ENCODE measurements around the gene BHLHE40.

The BHLHE40 gene

GRCh38 chr3:4997946-4998345 is 18.7 kb downstream of the BHLHE40 start:
- no peak for DNase-seq (ENCODE audit: low read depth in 2 of 2, low spot score in 1 of 2)

- no peak for DNase-seq (ENCODE audit: low read depth in 2 of 2, low spot score in 1 of 2)
Observed at GRCh38 chr3:4999531-5000184, 20.4 kb downstream of the BHLHE40 start.

GRCh38 chr3:5001135-5001534 is 21.9 kb downstream of the BHLHE40 start:
- no peak for DNase-seq (ENCODE audit: low read depth in 2 of 2, low spot score in 1 of 2)

DNA sequence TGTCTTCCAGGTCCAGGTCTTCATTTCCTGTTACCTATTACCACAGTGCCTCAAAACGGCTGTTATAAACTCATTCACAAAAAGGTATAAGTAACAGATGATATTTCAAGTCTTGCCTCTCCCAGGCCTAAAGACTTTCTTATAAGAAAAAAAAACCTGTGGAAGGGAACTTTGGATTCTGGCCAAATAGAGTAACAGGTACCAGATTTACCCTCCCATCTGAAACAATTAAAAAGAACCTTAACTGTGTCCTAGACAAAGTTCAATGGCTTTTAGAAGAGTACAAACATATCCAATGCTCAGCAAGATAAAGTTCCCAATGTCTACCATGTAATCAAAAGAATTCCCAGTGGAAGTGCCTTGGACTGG is 22.6 kb downstream of the BHLHE40 start:
- DNase-seq (ENCODE audit: low read depth in 2 of 2, low spot score in 1 of 2), result no peak

DNA sequence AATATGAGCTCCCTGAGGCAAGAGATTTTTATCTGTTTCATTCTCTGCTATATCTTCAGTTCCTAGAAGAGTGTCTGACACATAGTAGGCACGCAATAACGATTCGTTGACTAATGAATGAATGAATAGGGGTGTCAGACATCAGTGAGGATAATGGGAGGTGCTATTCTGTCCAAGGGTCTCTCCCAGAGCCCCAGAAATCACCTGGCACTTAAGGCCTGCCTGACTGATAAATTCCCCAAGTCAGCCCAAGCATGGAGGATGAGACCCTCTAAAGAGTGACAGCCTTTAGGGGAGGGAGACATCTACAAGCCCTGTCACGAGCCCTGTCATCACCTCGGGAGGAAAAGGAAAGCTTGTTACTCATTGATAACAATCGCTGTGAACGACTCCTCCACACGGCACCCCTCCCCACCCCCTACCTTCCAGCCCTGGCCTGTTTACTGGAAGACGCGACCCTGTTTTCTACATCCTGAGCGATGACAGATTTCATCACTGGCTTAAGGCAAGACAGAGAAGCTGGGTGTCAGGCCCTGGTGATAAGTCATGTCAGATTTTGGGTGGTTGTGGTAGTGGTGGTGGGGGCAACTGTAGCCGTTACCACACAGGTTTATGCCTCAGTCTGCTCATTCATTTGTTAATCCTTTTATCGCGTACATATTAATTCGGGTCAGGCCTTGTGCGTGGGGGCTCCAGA is 23.1 kb downstream of the BHLHE40 start:
- DNase-seq (ENCODE audit: low read depth in 2 of 2, low spot score in 1 of 2), result no peak

DNA sequence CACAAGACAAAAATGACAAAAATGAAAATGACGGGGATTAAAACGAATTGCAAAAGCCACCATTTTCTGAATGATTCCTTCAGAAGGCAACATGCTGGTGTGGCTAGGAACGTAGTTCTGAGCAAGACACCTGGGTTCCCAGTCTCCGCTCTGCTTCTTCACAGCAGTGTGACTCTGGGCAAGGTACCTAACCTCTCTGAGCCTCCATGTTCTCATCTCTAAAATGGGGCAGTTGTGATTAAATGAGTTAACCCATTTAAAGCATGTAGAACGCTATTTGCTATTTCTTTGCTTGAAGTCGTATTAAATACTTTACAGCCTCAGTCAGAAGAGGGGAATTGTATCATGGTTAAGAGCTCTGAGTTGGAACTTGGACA is 23.6 kb downstream of the BHLHE40 start:
- no peak for DNase-seq (ENCODE audit: low read depth in 2 of 2, low spot score in 1 of 2)

DNA sequence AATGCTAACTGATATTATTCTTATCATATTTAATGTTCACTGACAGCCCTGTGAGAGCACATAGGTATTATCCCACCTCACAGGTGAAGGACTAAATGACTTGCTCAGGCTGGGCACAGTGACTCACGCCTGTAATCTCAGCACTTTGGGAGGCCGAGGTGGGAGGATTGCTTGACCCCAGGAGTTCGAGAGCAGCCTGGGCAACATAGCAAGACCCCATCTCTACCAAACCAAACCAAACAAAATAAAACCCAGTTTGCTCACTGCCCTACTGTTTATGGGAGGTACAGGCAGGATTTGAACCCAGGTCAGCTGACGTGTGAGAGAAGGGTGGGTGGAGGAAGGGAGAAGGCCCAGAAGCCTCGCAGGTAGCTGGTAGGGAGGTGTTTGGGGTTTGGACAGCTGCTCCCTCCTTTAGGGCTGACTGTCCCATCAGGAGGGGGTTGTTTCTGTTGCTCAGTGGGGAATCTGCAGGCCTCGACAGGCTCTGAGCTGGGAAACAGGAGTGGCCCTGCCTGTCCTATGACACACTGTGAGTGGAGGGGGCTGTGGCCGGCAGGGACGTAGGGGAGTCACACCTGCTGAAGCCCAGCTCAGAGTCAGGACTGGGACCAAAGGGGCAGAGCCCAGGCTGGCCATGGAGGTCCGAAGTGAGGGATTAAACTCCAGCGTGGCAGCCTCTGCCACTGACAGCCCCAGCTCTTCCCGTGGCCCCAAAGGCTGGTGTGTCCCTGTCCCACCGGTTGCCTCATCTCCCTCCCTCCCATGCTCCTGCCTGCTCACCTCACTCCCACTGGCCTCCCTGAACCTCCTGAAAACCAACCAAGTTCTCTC is 25.3 kb downstream of the BHLHE40 start:
- DNase-seq (ENCODE audit: low read depth in 2 of 2, low spot score in 1 of 2), result no peak

GRCh38 chr3:5005367-5005766 is 26.1 kb downstream of the BHLHE40 start:
- DNase-seq (ENCODE audit: low read depth in 2 of 2, low spot score in 1 of 2), result no peak

GRCh38 chr3:5006755-5007202 is 27.5 kb downstream of the BHLHE40 start:
- DNase-seq (ENCODE audit: low read depth in 2 of 2, low spot score in 1 of 2), result peak in 1 of 2 donors; percentile 60

GRCh38 chr3:5007873-5008272 is 28.6 kb downstream of the BHLHE40 start:
- DNase-seq (ENCODE audit: low read depth in 2 of 2, low spot score in 1 of 2), result no peak

DNA sequence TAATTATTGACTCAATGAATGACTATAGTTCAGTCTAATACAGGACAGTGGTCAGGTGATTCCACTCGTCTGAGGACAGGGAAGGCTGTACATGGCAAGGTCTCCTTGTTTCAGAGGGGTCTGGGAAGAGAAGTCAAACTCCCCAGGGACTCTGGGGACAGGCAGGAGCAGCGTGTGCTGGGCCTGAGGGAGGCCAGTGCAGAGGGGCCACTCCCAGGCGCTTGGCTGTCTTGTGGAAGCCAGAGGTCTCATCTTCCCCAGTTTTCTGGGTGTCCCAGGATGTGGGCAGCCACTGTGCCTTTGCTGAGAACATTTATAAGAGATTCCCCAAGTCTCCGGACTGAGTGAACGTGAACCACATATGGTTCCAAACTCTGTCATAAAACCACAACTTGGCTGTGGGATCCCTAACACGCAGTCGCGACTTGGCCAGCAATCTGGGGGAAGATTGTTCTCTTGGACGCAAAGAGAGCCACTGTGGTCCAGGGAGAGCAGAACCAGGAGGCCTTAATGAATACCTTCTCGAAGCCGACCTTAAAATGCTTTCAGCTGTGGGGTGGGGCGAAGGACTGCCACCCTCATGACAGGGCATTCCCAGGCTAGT is 30.4 kb downstream of the BHLHE40 start:
- no peak for DNase-seq (ENCODE audit: low read depth in 2 of 2, low spot score in 1 of 2)

GRCh38 chr3:5010140-5010539 is 30.9 kb downstream of the BHLHE40 start:
- no peak for DNase-seq (ENCODE audit: low read depth in 2 of 2, low spot score in 1 of 2)

GRCh38 chr3:5010706-5011554 is 31.7 kb downstream of the BHLHE40 start:
- DNase-seq (ENCODE audit: low read depth in 2 of 2, low spot score in 1 of 2), result no peak

DNA sequence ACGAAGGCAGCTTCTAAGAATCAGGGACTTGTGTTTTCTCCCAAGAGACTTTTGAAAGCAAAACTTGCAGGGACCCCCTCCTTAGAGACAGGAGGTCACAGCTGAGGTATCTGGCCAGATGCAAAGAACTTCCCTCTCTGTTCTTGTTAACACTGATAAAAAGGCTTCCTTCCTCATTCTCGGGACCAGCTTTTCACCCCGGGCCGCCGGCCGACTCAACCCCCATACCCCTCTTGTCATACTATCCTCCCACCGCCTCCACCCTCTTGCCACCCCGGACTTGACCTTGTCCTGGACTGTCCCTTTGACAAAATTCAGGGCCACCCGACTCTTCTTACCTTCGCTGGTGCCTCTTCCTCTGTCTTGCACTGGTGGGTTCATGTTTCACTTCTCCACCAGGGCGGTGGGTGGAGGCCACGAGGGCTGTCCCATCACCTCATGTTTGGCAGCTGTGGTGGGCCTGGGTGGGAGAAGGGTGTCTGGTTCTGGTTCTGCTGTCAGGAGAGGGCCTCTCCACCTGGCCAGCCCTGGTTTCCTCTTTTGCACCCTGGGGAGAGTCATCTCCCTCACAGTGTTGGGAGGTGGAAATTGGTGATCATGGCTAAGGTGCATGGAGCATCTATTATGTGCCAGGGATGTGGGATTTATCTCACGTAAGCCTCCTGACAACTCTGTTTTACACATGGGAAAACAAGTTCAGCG is 32.5 kb downstream of the BHLHE40 start:
- no peak for DNase-seq (ENCODE audit: low read depth in 2 of 2, low spot score in 1 of 2)

- DNase-seq (ENCODE audit: low read depth in 2 of 2, low spot score in 1 of 2), result no peak
Observed at GRCh38 chr3:5012367-5012766, 33.1 kb downstream of the BHLHE40 start.

DNA sequence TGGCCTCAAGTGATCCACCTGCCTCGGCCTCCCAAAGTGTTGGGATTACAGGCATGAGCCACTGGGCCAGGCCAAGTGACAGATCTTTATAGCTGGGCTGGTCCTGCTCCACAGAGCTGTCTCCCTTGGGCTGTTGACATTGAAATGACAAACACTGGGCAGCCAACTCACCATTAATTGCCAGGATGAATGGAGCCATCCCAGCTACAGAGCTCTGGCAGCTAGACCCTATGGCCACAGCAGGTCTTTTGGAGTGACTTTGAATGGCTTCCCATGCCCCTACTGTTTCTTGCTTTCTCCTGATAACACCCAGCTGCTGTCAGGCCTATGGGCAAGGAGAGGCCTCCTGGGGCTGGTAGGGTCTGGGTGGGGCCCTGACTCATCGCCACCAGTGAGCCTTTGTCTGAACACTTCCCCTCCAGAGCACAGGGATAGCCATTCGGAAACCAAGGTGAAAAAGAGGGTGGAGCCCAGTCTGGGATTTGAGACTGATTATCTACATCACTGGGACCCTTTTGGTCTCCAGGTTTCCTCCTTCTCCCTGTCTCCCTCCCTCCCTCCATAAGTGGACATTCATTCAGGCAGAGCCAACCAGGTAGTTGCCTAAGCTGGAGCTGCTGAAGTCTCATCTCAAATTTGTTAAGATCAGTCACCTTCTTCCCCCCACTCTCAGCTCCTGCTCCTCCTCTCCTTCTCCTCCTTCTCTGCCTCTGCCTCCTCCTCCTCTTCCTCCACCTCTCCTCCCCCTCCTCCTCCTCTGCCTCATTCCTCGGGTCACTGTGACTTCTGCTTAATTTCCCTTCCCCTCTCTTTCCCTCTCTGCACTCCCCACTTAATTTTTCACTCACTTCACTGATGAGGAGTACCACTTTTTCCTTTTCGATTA is 34.0 kb downstream of the BHLHE40 start:
- no peak for DNase-seq (ENCODE audit: low read depth in 2 of 2, low spot score in 1 of 2)

- no peak for DNase-seq (ENCODE audit: low read depth in 2 of 2, low spot score in 1 of 2)
Observed at GRCh38 chr3:5014391-5014790, 35.2 kb downstream of the BHLHE40 start.

DNA sequence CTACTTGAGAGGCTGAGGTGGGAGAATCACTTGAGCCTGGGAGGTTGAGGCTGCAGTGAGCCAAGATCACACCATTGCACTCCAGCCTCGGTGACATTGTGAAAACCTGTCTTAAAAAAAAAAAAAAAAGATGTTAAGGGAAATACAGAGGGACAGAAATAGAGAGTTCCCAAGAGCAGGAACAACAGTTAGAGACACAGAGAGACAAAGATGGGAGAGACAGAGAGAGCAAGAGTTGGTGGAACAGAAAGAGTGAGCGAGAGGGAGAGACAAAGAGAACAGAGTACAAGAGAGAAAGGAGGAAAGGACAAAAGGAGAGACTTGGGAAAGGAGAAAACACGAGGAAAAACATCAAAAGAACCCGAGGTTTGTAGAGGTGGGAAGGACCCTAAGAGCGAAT is 35.8 kb downstream of the BHLHE40 start:
- no peak for DNase-seq (ENCODE audit: low read depth in 2 of 2, low spot score in 1 of 2)

All from stimulated activated CD8-positive, alpha-beta memory T cell treated with anti-CD3 and anti-CD28 coated beads, Interleukin-4, amount 100 ng/mL, for 4 hours (primary cell).